Measurements from ENCODE around the gene USP9Y.
"Not testable (repeated sequence)": the region's sequence is repeated elsewhere in the genome, so short reads cannot be mapped to it uniquely, and the experiment has no call there.

USP9Y gene, protein sequence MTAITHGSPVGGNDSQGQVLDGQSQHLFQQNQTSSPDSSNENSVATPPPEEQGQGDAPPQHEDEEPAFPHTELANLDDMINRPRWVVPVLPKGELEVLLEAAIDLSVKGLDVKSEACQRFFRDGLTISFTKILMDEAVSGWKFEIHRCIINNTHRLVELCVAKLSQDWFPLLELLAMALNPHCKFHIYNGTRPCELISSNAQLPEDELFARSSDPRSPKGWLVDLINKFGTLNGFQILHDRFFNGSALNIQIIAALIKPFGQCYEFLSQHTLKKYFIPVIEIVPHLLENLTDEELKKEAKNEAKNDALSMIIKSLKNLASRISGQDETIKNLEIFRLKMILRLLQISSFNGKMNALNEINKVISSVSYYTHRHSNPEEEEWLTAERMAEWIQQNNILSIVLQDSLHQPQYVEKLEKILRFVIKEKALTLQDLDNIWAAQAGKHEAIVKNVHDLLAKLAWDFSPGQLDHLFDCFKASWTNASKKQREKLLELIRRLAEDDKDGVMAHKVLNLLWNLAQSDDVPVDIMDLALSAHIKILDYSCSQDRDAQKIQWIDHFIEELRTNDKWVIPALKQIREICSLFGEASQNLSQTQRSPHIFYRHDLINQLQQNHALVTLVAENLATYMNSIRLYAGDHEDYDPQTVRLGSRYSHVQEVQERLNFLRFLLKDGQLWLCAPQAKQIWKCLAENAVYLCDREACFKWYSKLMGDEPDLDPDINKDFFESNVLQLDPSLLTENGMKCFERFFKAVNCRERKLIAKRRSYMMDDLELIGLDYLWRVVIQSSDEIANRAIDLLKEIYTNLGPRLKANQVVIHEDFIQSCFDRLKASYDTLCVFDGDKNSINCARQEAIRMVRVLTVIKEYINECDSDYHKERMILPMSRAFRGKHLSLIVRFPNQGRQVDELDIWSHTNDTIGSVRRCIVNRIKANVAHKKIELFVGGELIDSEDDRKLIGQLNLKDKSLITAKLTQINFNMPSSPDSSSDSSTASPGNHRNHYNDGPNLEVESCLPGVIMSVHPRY (N-terminal part only)

GRCh38 chrY:12701181-12701695, at the start of gene USP9Y:
TSS of gene USP9Y (plus strand) at chrY:12701231. CDS start at chrY:12709448, 8,217 bp downstream.
- Histone ChIP-seq H3K4me3 (ENCODE audit: low read depth in 1 of 2, low read length in 1 of 2) (no peak within 1 kb of the TSS), H3K9me3 (no peaks in the 10 kb centered on the region), H3K36me3 (no peaks in the 10 kb centered on the region), H3K27me3 (no peaks in the 10 kb centered on the region), H3K27ac (no peak within 1 kb of the TSS), H3K4me1 (ENCODE audit: control insufficient read depth in 1 of 2, insufficient read depth in 1 of 2, low read depth in 1 of 2, low read length in 1 of 2) (no peaks in the 10 kb centered on the region)
- no peak for TF ChIP-seq CTCF (IDR thresholded peaks at IDR 0.05)

DNA sequence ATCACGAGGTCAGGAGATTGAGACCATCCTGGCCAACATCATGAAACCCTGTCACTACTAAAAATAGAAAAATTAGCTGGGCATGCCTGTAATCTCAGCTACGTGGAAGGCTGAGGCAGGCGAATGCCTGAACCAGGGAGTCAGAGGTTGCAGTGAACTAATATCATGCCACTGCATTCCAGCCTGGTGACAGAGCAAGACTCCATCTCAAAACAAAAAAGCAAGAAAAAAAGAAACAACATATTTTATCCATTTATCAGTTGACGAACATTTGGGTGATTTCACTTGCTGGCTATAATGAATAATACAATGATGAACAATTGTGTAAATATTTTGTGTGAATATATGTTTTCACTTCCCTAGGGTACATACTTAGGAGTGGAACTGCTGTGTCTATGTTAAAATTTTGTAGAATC, 49.4 kb upstream of the USP9Y start:
- Histone ChIP-seq H3K4me1 (ENCODE audit: control insufficient read depth in 1 of 2, insufficient read depth in 1 of 2, low read depth in 1 of 2, low read length in 1 of 2) (no peaks in the 10 kb centered on the region), H3K4me3 (ENCODE audit: low read depth in 1 of 2, low read length in 1 of 2) (no peak overlapping the region), H3K9me3 (no peaks in the 10 kb centered on the region), H3K27ac (no peak overlapping the region), H3K36me3 (no peaks in the 10 kb centered on the region), H3K27me3 (no peaks in the 10 kb centered on the region)
- TF ChIP-seq CTCF (IDR thresholded peaks at IDR 0.05) = no peak

DNA sequence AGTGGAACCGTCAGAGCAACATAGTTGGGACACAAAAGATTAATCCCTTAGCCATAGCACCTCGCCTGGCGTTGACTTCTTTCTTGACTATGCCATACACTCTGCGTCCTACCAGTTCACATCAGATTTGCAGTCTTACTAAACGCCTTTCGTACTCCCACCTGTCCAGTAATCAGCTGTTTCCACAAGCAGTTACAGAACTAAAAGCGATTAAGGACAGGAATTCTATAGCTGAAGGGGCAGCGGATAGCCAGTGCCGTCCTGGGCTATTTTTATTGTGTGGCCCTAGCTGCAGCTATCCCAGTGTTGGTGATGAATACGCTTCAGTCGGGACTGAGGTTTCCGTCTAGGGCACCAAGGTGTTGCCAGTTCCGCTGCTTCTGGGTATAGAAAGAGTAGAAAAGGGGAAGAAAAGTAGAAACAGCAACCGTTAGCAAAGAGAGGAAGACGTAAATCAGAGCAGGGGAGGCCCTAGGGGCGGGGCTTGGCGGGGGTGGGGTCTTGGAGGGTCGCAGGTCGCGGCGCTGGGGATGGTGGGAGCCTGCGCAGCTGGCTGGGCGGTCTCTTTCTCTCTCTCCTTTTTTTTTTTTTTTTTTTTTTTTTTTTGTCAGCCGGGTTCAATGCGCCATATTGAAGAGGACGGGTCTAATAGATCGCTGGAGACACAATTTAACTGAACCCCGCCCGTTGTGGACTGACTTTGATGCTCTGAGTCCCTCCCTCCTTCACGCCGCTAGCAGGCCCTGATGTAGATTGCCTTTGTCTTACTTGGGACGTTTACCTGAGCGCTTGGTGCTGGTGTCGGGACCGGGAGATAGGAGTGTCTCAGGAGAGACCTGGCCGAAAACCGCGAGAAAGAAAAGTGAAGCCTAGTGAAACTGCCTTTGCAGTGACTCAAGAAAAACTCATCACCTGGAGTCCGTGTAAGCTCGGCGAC, 39.0 kb upstream of the USP9Y start:
- Histone ChIP-seq H3K4me1 (ENCODE audit: control insufficient read depth in 1 of 2, insufficient read depth in 1 of 2, low read depth in 1 of 2, low read length in 1 of 2) (peaks cover 0 to 8% of the 10 kb centered on the region in 2 experiments), H3K27me3 (peaks cover 4% of the 10 kb centered on the region), H3K9me3 (no peaks in the 10 kb centered on the region), H3K4me3 (ENCODE audit: low read depth in 1 of 2, low read length in 1 of 2) (peak overlapping the region; percentile 54 to 61), H3K27ac (peak overlapping the region; percentile 63), H3K36me3 (no peaks in the 10 kb centered on the region)
- TF ChIP-seq CTCF (IDR thresholded peaks at IDR 0.05) = no peak

DNA sequence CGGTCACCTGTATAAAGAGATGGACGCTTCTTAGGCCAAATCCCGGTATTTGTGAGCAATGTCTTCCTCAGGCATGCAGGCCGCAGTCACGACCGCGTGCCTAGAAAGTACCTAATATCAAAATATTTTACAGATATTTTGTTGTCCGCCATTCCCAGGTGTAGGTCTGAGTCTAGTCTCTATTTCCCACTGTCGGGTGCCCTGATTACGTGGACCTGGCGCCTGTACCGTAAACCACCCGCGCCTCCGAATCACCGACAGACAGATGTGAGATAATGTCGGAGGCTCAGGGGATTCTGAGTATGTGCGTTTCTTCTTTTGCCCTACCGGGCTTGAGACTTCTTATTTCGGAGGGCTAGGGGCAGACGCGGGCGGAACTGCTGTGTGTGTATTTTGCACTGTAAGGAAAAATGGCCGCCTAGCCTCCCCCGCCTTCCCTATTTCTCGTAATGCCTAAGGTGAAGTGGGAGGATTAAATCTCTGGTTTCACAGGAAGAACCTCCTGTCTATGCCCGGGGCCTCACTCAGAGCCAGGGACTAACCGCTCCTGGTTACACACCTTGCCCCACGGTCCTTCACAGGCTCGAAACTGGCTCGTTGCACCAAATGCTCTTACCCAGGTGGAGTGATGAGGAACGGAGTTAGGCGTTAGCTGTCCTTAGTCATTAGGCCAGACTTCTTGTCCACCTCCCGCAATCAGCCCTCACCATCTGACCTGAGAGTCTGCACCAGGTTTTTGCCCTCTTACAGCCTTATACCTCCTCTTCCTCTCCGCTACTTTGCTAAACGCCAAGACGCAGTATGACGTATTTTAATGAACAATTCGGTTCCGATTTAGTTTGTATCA, 38.1 kb upstream of the USP9Y start:
- Histone ChIP-seq H3K4me1 (ENCODE audit: control insufficient read depth in 1 of 2, insufficient read depth in 1 of 2, low read depth in 1 of 2, low read length in 1 of 2) (peaks cover 0 to 8% of the 10 kb centered on the region in 2 experiments), H3K27me3 (peaks cover 4% of the 10 kb centered on the region), H3K9me3 (no peaks in the 10 kb centered on the region), H3K36me3 (no peaks in the 10 kb centered on the region), H3K4me3 (ENCODE audit: low read depth in 1 of 2, low read length in 1 of 2) (peak overlapping the region; percentile 54 to 61), H3K27ac (peak overlapping the region; percentile 63)
- TF ChIP-seq CTCF (IDR thresholded peaks at IDR 0.05) = no peak

DNA sequence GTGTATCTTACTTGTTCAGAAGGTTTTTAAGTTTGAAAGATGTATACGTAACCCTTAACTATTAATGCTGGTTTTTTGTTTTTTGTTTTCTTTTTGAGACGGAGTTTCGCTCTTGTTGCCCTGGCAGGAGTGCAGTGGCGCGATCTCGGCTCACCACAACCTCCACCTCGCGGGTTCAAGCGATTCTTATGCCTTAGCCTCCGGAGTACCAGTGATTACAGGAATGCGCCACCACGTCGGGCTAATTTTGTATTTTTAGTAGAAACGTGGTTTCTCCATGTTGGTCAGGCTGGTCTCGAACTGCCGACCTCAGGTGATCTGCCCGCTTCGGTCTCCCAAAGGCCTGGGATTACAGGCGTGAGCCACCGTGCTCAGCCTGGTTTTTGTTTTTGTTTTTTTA, 37.2 kb upstream of the USP9Y start:
- H3K4me1 ChIP-seq (ENCODE audit: control insufficient read depth in 1 of 2, insufficient read depth in 1 of 2, low read depth in 1 of 2, low read length in 1 of 2); H3K27ac ChIP-seq; H3K27me3 ChIP-seq; H3K36me3 ChIP-seq; H3K4me3 ChIP-seq (ENCODE audit: low read depth in 1 of 2, low read length in 1 of 2); H3K9me3 ChIP-seq: not testable (repeated sequence)

Data from neutrophil (primary cell).